ENCODE results near the gene PLA2G5. TPM values are rescaled to one million over a fixed set of nuclear protein-coding genes. Genes with fewer than 3 reads are reported as not detected.

The PLA2G5 gene
- total and polyA plus RNA-seq, 2 of the 4 experiments (the other 2 are of a cell fraction), result not detected

GRCh38 chr1:20061866-20062265 lies 8.1 kb upstream of the PLA2G5 start:
- Histone ChIP-seq H2AFZ (replicated peaks; ENCODE audit: low read length, poor library complexity) (no peak overlapping the region), H4K8ac (ENCODE audit: low read depth in 2 of 2, low read length in 2 of 2) (no peak overlapping the region), H3K4me3 (ENCODE audit: insufficient read depth, low read depth, low read length) (no peak overlapping the region), H2AK5ac (ENCODE audit: low read depth, low read length) (no peak overlapping the region), H3K9me3 (ENCODE audit: control insufficient read depth, insufficient read depth, low read length) (no peaks in the 10 kb centered on the region), H4K5ac (ENCODE audit: low read depth, low read length) (no peak overlapping the region), H3K27me3 (ENCODE audit: control insufficient read depth, insufficient read depth, low read length) (no peaks in the 10 kb centered on the region), H3K79me1 (ENCODE audit: low read depth in 1 of 2, low read length in 2 of 2) (no peaks in the 10 kb centered on the region), H3K4me2 (ENCODE audit: low read depth, low read length) (no peak overlapping the region), H3K23ac (ENCODE audit: low read depth, low read length) (no peak overlapping the region), H3K9ac (ENCODE audit: low read depth, low read length) (no peak overlapping the region), H2BK120ac (ENCODE audit: low read depth, low read length) (no peak overlapping the region), H3K36me3 (ENCODE audit: control insufficient read depth, insufficient read depth, low read length) (no peaks in the 10 kb centered on the region), H2BK20ac (ENCODE audit: low read depth, low read length) (no peak overlapping the region), H3K9me1 (ENCODE audit: insufficient read depth, low read length) (0 out of 2 replicates have a peak, but pooled peaks cover 2% of the 10 kb centered on the region), H2BK5ac (ENCODE audit: low read depth, low read length, poor library complexity, severe bottlenecking) (no peak overlapping the region), H3K4ac (ENCODE audit: low read depth, low read length) (no peak overlapping the region), H3K56ac (ENCODE audit: extremely low read depth, insufficient read depth, low read length) (no peak overlapping the region), H4K91ac (ENCODE audit: insufficient read depth, low read depth, low read length) (no peak overlapping the region), H4K20me1 (ENCODE audit: insufficient read depth, low read length) (no peaks in the 10 kb centered on the region), H2BK15ac (ENCODE audit: low read depth, low read length) (no peak overlapping the region), H3K14ac (replicated peaks; ENCODE audit: low read depth, low read length) (no peak overlapping the region), H3K27ac (ENCODE audit: insufficient read depth, low read length) (no peak overlapping the region), H3K18ac (ENCODE audit: low read depth, low read length) (no peak overlapping the region), H2AK9ac (replicated peaks; ENCODE audit: low read depth, low read length, poor library complexity) (no peak overlapping the region), H3K4me1 (ENCODE audit: control insufficient read depth, insufficient read depth, low read length) (no peaks in the 10 kb centered on the region)
- BruUV-seq (replicated peaks), result no TSS peak
- 100% methylated on average over 1 of the region's 4 CpGs; no CpG with 5 or more reads in 1 of the 2 experiments for WGBS, 2 experiments (ENCODE audit: extremely low coverage in 2 of 2, insufficient read length in 1 of 2)
- in situ Hi-C loops (cut with MboI; ENCODE audit: low sequenced_read_pairs) (no loop called here), intact Hi-C loops (cut with micrococcal nuclease) (no loop called here), dilution Hi-C loops (cut with HindIII; ENCODE audit: low sequenced_read_pairs, unreplicated experiment) (no loop called here)
- no peak for DNase-seq
- CTCF ChIA-PET, result no interaction called here
- no peak for ATAC-seq (ENCODE audit: low read depth)
- POLR2A ChIA-PET (ENCODE audit: unreplicated experiment), result no interaction called here
- TF ChIP-seq ELK1 (IDR thresholded peaks at IDR 0.05; ENCODE audit: borderline replicate concordance, low read depth, low read length) (no peak), RCOR1 (IDR thresholded peaks at IDR 0.05; ENCODE audit: insufficient replicate concordance, low read length) (no peak), FOS (IDR thresholded peaks at IDR 0.05; ENCODE audit: low read depth, low read length) (no peak), NFE2L2 (IDR thresholded peaks at IDR 0.05; ENCODE audit: low read depth, low read length) (no peak), MXI1 (IDR thresholded peaks at IDR 0.05; ENCODE audit: borderline replicate concordance, low read depth, low read length) (no peak), MAFK (IDR thresholded peaks at IDR 0.05; ENCODE audit: low read depth, low read length) (no peak), CEBPB (IDR thresholded peaks at IDR 0.05; ENCODE audit: low read depth, low read length) (no peak), USF2 (IDR thresholded peaks at IDR 0.05; ENCODE audit: low read depth, low read length) (no peak), RAD21 (IDR thresholded peaks at IDR 0.05; ENCODE audit: low read length) (no peak), RFX5 (IDR thresholded peaks at IDR 0.05; ENCODE audit: low read depth, low read length) (no peak), POLR2A (IDR thresholded peaks at IDR 0.05; ENCODE audit: low read depth, low read length) (no peak), BHLHE40 (IDR thresholded peaks at IDR 0.05; ENCODE audit: low read depth, low read length) (no peak), CHD1 (IDR thresholded peaks at IDR 0.05; ENCODE audit: low read depth, low read length) (no peak), MAZ (IDR thresholded peaks at IDR 0.05; ENCODE audit: borderline replicate concordance, low read depth, low read length) (no peak), SMC3 (IDR thresholded peaks at IDR 0.05; ENCODE audit: low read depth, low read length) (no peak)
- TF ChIP-seq, protein P1, sequence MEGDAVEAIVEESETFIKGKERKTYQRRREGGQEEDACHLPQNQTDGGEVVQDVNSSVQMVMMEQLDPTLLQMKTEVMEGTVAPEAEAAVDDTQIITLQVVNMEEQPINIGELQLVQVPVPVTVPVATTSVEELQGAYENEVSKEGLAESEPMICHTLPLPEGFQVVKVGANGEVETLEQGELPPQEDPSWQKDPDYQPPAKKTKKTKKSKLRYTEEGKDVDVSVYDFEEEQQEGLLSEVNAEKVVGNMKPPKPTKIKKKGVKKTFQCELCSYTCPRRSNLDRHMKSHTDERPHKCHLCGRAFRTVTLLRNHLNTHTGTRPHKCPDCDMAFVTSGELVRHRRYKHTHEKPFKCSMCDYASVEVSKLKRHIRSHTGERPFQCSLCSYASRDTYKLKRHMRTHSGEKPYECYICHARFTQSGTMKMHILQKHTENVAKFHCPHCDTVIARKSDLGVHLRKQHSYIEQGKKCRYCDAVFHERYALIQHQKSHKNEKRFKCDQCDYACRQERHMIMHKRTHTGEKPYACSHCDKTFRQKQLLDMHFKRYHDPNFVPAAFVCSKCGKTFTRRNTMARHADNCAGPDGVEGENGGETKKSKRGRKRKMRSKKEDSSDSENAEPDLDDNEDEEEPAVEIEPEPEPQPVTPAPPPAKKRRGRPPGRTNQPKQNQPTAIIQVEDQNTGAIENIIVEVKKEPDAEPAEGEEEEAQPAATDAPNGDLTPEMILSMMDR (conservative IDR thresholded peaks at IDR 0.05; ENCODE audit: low read depth, low read length), result no peak

Measured in IMR-90 (cell line).